DND-41 (cell line): ENCODE results near the gene AP2M1.

ENCODE experiments used
- EZH2 ChIP-seq: IDR thresholded peaks from 3 replicates; pipeline ENCODE4 v1.6.1; 2012; ENCODE audit warnings: borderline replicate concordance, low read depth, mild to moderate bottlenecking, moderate library complexity, low read length, inconsistent platforms; ENCODE audit not compliant: severe bottlenecking
- TF ChIP-seq, protein P1 (sequence below): IDR thresholded peaks from 2 replicates; pipeline ENCODE4 v1.5.1; 2012; ENCODE audit warnings: borderline replicate concordance, low read length, moderate library complexity, mild to moderate bottlenecking; ENCODE audit not compliant: poor library complexity, severe bottlenecking; ENCODE audit errors: extremely low read depth

DNA sequence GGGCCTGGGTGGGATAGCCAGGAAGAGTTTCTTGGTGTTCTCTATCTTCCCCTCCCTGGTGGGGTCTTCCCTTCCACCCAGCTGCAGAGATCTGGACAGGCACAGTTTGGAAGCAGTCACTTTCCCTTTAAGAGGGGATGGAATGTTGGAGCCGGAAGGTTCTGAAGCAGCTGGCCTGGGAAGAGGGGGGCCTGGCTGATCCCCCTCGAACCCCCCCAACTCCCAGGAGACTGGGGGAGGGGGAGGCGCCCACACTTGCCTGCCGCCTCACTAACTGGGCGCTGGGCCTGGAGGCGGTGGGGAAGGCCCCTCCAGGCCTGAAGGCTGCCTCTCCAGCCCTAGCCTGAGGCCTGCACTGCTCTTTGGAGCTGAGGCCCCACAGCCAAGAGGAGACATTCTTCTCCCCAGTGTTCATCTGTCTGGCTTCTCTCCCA lies 18.1 kb upstream of the AP2M1 start:
- TF ChIP-seq, protein P1, sequence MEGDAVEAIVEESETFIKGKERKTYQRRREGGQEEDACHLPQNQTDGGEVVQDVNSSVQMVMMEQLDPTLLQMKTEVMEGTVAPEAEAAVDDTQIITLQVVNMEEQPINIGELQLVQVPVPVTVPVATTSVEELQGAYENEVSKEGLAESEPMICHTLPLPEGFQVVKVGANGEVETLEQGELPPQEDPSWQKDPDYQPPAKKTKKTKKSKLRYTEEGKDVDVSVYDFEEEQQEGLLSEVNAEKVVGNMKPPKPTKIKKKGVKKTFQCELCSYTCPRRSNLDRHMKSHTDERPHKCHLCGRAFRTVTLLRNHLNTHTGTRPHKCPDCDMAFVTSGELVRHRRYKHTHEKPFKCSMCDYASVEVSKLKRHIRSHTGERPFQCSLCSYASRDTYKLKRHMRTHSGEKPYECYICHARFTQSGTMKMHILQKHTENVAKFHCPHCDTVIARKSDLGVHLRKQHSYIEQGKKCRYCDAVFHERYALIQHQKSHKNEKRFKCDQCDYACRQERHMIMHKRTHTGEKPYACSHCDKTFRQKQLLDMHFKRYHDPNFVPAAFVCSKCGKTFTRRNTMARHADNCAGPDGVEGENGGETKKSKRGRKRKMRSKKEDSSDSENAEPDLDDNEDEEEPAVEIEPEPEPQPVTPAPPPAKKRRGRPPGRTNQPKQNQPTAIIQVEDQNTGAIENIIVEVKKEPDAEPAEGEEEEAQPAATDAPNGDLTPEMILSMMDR = no peak
- no peak for TF ChIP-seq EZH2
